ENCODE data around the gene DBF4B. TPM values are rescaled to one million over a fixed set of nuclear protein-coding genes. Genes with fewer than 3 reads are reported as not detected.
A peak's percentile ranks its signal among the peaks of the same experiment; 100 is the strongest.

Gene DBF4B
- total and polyA plus RNA-seq, 10 of the 15 experiments (the other 5 are each of a cell fraction or from before 2014, with no cell fraction given), result 2.4 to 24.6 (median 16.9) TPM

- no peak for TF ChIP-seq SREBF1 (IDR thresholded peaks at IDR 0.05; ENCODE audit: low read length)
- TF ChIP-seq RAD21 (IDR thresholded peaks at IDR 0.05; ENCODE audit: insufficient read depth, low read depth, low read length), result no peak
- TF ChIP-seq RBBP5 (conservative IDR thresholded peaks at IDR 0.05), result no peak
- no peak for TF ChIP-seq CHD4 (IDR thresholded peaks at IDR 0.05)
- no peak for TF ChIP-seq MAX (IDR thresholded peaks at IDR 0.05; ENCODE audit: low read depth, low read length)
- TF ChIP-seq NR2F1 (conservative IDR thresholded peaks at IDR 0.05), result no peak
- TF ChIP-seq NFXL1 (IDR thresholded peaks at IDR 0.05; ENCODE audit: borderline replicate concordance), result no peak
- TF ChIP-seq BACH1 (IDR thresholded peaks at IDR 0.05; ENCODE audit: borderline replicate concordance), result no peak
Observed at GRCh38 chr17:44777394-44778348, 69.2 kb downstream of the DBF4B start (continued).

GRCh38 chr17:44778656-44779210 lies 70.3 kb downstream of the DBF4B start:
- ChIA-PET POLR2A (interaction anchor here (0.7 kb wide), 1 partner anchor 419 kb away, joined by 6 read pairs; no protein-coding TSS in a partner anchor), CTCF (interaction anchor here (0.6 to 12.1 kb wide), 19 partner anchors 9 to 419 kb away, joined by 3 to 175 read pairs (median 4); partner anchors contain the start of genes ACBD4 and HEXIM2), SMC1A (ENCODE audit: uncharacterized antibody, unreplicated experiment) (interaction anchor here (0.7 to 1.2 kb wide), 3 partner anchors 89 to 100 kb away, joined by 3 to 4 read pairs (median 3); no protein-coding TSS in a partner anchor), RAD21 (ENCODE audit: unreplicated experiment) (interaction anchor here (0.6 to 3.3 kb wide), 7 partner anchors 50 to 419 kb away, joined by 3 to 13 read pairs (median 4); no protein-coding TSS in a partner anchor)
- BruUV-seq (replicated peaks), result no TSS peak
- in situ Hi-C loops (cut with MboI) (loop anchor here (10.0 kb wide), 1 partner anchor 346 kb away; no protein-coding TSS in a partner anchor), intact Hi-C loops (cut with micrococcal nuclease; ENCODE audit: unreplicated experiment) (loop anchor here (5.0 to 10.0 kb wide), 2 partner anchors 244 kb away; no protein-coding TSS in a partner anchor)
- H3K4me1 ChIP-seq (ENCODE audit: control insufficient read depth, insufficient read depth, low read length), result peaks cover 6% of the 10 kb centered on the region; the same call in 1 of the 2 replicates
- ATAC-seq (no peak), FAIRE-seq (no peak), DNase-seq (ENCODE audit: low read depth, low spot score) (no peak)
- no peaks in the 10 kb centered on the region for H3K79me2 ChIP-seq (ENCODE audit: control insufficient read depth, insufficient read depth, low read length)
- H3K9ac ChIP-seq (ENCODE audit: control insufficient read depth, insufficient read depth, low read length), result no peak overlapping the region
- no peaks in the 10 kb centered on the region; the same call in 1 of the 2 replicates for H4K20me1 ChIP-seq (ENCODE audit: control insufficient read depth, insufficient read depth)
- no peaks in the 10 kb centered on the region for H3K9me3 ChIP-seq (replicated peaks; ENCODE audit: control insufficient read depth, insufficient read depth, low read length)
- H3K4me2 ChIP-seq (ENCODE audit: control insufficient read depth, insufficient read depth), result peak overlapping the region; percentile 89
- H3K27ac ChIP-seq (ENCODE audit: control insufficient read depth, insufficient read depth), result no peak overlapping the region
- H3K36me3 ChIP-seq (ENCODE audit: control insufficient read depth in 2 of 2, insufficient read depth in 2 of 2, low read length in 1 of 2), result no peaks in the 10 kb centered on the region
- no peak overlapping the region for H2AFZ ChIP-seq (ENCODE audit: control insufficient read depth, low read depth, low read length)
- WGBS (ENCODE audit: insufficient coverage, insufficient replicate concordance, low lambda C conversion rate, missing lambda C conversion rate), result 11% methylated on average over 9 of the region's 10 CpGs
- no peak overlapping the region for H3K4me3 ChIP-seq
- H3K27me3 ChIP-seq (replicated peaks in 1 of 2; ENCODE audit: control insufficient read depth in 2 of 2, insufficient read depth in 2 of 2, low read length in 1 of 2), result no peaks in the 10 kb centered on the region; a peak in 1 of 4 replicates
- no peak for TF ChIP-seq IKZF1 (conservative IDR thresholded peaks at IDR 0.05)
- TF ChIP-seq USF2 (IDR thresholded peaks at IDR 0.05; ENCODE audit: borderline replicate concordance, low read depth, low read length), result no peak
- no peak for TF ChIP-seq ZNF592 (IDR thresholded peaks at IDR 0.05)
- TF ChIP-seq EGR1 (IDR thresholded peaks at IDR 0.05; ENCODE audit: borderline replicate concordance in 1 of 2, low read depth in 2 of 2, low read length in 2 of 2), result no peak
- no peak for TF ChIP-seq BACH1 (IDR thresholded peaks at IDR 0.05; ENCODE audit: borderline replicate concordance)

Data from GM12878 (cell line).